CD4-positive, CD25-positive, alpha-beta regulatory T cell (primary cell): Measurements from ENCODE around the gene RAB26. TPM values are rescaled to one million over a fixed set of nuclear protein-coding genes. Genes with fewer than 3 reads are reported as not detected.
"Not testable (repeated sequence)": the region's sequence is repeated elsewhere in the genome, so short reads cannot be mapped to it uniquely, and the experiment has no call there.

Experiments
- ATAC-seq, 2 donors: fragments of 150-1000 bp; cut with Tn5 transposase; one replicate each; pipeline ENCODE4 v1.10.0; 2021; ENCODE audit warnings: low read depth in 2 of 2, moderate number of reproducible peaks in 2 of 2, moderate library complexity in 1 of 2
- DNase-seq, 3 donors: peaks; one replicate each; pipeline versions ENCODE4 v3.0.0 to v3.0.0-alpha.2; 2012 to 2022; ENCODE audit warnings: mixed read lengths in 1 of 3
- H3K27ac ChIP-seq: one replicate; pipeline ENCODE4 v1.7.0; 2013; ENCODE audit warnings: mild to moderate bottlenecking, low read length; ENCODE audit not compliant: insufficient read depth, poor library complexity, severe bottlenecking
- H3K27me3 ChIP-seq: one replicate; pipeline ENCODE4 v1.7.0; 2013; ENCODE audit warnings: low read length; ENCODE audit not compliant: control insufficient read depth, insufficient read depth
- H3K36me3 ChIP-seq: one replicate; pipeline ENCODE4 v1.7.0; 2013; ENCODE audit warnings: mild to moderate bottlenecking, low read length, moderate library complexity; ENCODE audit not compliant: control insufficient read depth, insufficient read depth
- H3K4me1 ChIP-seq: 2 replicates; pipeline ENCODE4 v1.7.0; 2013; ENCODE audit warnings: mild to moderate bottlenecking, low read length; ENCODE audit not compliant: insufficient read depth, control insufficient read depth, poor library complexity, severe bottlenecking
- H3K4me3 ChIP-seq: one replicate; pipeline ENCODE4 v1.7.0; 2013; ENCODE audit warnings: low read depth, mild to moderate bottlenecking, low read length, moderate library complexity
- H3K9me3 ChIP-seq, 2 experiments: 1 replicate in 1 of 2; 2 replicates in 1 of 2; pipeline ENCODE4 v1.7.0; 2013; ENCODE audit warnings: low read length in 2 of 2, mild to moderate bottlenecking in 1 of 2, moderate library complexity in 1 of 2; ENCODE audit not compliant: control insufficient read depth in 2 of 2
- H3K27ac Mint-ChIP-seq, 3 donors: one replicate each; pipeline ENCODE4 v1.8.0; 2020 to 2022; ENCODE audit warnings: mild to moderate bottlenecking in 3 of 3, mixed read lengths in 3 of 3, moderate library complexity in 2 of 3
- H3K27me3 Mint-ChIP-seq: one replicate; pipeline ENCODE4 v1.8.0; 2022; ENCODE audit warnings: mild to moderate bottlenecking, mixed read lengths
- H3K36me3 Mint-ChIP-seq: one replicate; pipeline ENCODE4 v1.8.0; 2020; ENCODE audit warnings: mixed read lengths
- H3K4me1 Mint-ChIP-seq, 4 donors: one replicate each; pipeline ENCODE4 v1.8.0; 2020 to 2022; ENCODE audit warnings: mixed read lengths in 4 of 4, mild to moderate bottlenecking in 1 of 4
- H3K4me3 Mint-ChIP-seq, 4 donors: one replicate each; pipeline ENCODE4 v1.8.0; 2020 to 2022; ENCODE audit warnings: mild to moderate bottlenecking in 4 of 4, mixed read lengths in 4 of 4, moderate library complexity in 3 of 4
- H3K9me3 Mint-ChIP-seq, 7 donors: one replicate each; pipeline ENCODE4 v1.8.0; 2020 to 2022; ENCODE audit warnings: mixed read lengths in 7 of 7, mild to moderate bottlenecking in 3 of 7, moderate library complexity in 2 of 7
- polyA plus RNA-seq, 4 donors: library from polyadenylated mRNA; unstranded; fragments of 300-500 nt; fragmentation: Illumina TruSeq; gene quantifications; one replicate each; pipeline ENCODE4 v1.2.3, GENCODE V29; 2021
- total RNA-seq: library from RNA; stranded (reverse); gene quantifications from one replicate; pipeline ENCODE4 v1.2.3, GENCODE V29; 2022

Gene RAB26
- total RNA-seq = not detected
- polyA plus RNA-seq = 1 to 10 TPM in 2 of 4 donors, under 1 TPM in 2; 0.38 to 1.2 (median 0.93) TPM

GRCh38 chr16:2147981-2148671 lies at the start of gene RAB26:
Gene RAB26, plus strand, starts transcription at chr16:2148625. Its CDS starts 159 bp downstream, at chr16:2148784.
- ATAC-seq (peak; percentile 66 to 71), DNase-seq (peak; percentile 43 to 57 (median 52))
- H3K36me3 ChIP-seq = peaks cover 6% of the 10 kb centered on the region
- H3K9me3 ChIP-seq = no peaks in the 10 kb centered on the region
- H3K4me3 Mint-ChIP-seq = peak within 1 kb of the TSS in 2 of 4 donors; percentile 67
- H3K27ac Mint-ChIP-seq = no peak within 1 kb of the TSS
- no peaks in the 10 kb centered on the region for H3K9me3 Mint-ChIP-seq
- H3K4me1 Mint-ChIP-seq = peaks cover 0 to 37% (median 5%) of the 10 kb centered on the region in 4 donors
- no peaks in the 10 kb centered on the region for H3K27me3 ChIP-seq
- H3K27ac ChIP-seq = no peak within 1 kb of the TSS
- H3K4me3 ChIP-seq = no peak within 1 kb of the TSS
- H3K36me3 Mint-ChIP-seq = peaks cover 5% of the 10 kb centered on the region
- H3K27me3 Mint-ChIP-seq = peaks cover 6% of the 10 kb centered on the region
- peaks cover 37% of the 10 kb centered on the region for H3K4me1 ChIP-seq

GRCh38 chr16:2101581-2101980 lies 46.8 kb upstream of the RAB26 start:
- H3K36me3 Mint-ChIP-seq, ATAC-seq, H3K9me3 Mint-ChIP-seq, H3K4me1 Mint-ChIP-seq, H3K36me3 ChIP-seq, H3K4me3 ChIP-seq, DNase-seq, H3K4me3 Mint-ChIP-seq, H3K27ac Mint-ChIP-seq, H3K27me3 ChIP-seq, H3K4me1 ChIP-seq, H3K27ac ChIP-seq, H3K9me3 ChIP-seq, H3K27me3 Mint-ChIP-seq: not testable (repeated sequence)

- H3K4me1 ChIP-seq = no peaks in the 10 kb centered on the region
- no peaks in the 10 kb centered on the region for H3K9me3 ChIP-seq
- H3K4me3 ChIP-seq = no peak overlapping the region
- peaks cover 2% of the 10 kb centered on the region for H3K36me3 Mint-ChIP-seq
- no peak overlapping the region for H3K4me3 Mint-ChIP-seq
- peaks cover 0 to 2% (median 0%) of the 10 kb centered on the region in 7 donors for H3K9me3 Mint-ChIP-seq
- H3K4me1 Mint-ChIP-seq = no peaks in the 10 kb centered on the region
- H3K27me3 Mint-ChIP-seq = no peaks in the 10 kb centered on the region
- ATAC-seq = no peak
- no peak overlapping the region for H3K27ac ChIP-seq
- no peaks in the 10 kb centered on the region for H3K36me3 ChIP-seq
- no peak for DNase-seq
- no peaks in the 10 kb centered on the region for H3K27me3 ChIP-seq
- peak overlapping the region in 1 of 3 donors; percentile 38 for H3K27ac Mint-ChIP-seq
These were observed 46.0 kb upstream of the RAB26 start for GRCh38 chr16:2102471-2102870.

GRCh38 chr16:2104464-2104863 lies 44.0 kb upstream of the RAB26 start:
- H3K9me3 ChIP-seq, H3K4me1 ChIP-seq, H3K27me3 Mint-ChIP-seq, H3K27ac Mint-ChIP-seq, H3K9me3 Mint-ChIP-seq, ATAC-seq, H3K36me3 ChIP-seq, H3K4me1 Mint-ChIP-seq, DNase-seq, H3K27ac ChIP-seq, H3K4me3 ChIP-seq, H3K36me3 Mint-ChIP-seq, H3K27me3 ChIP-seq, H3K4me3 Mint-ChIP-seq: not testable (repeated sequence)

GRCh38 chr16:2105291-2105690 lies 43.1 kb upstream of the RAB26 start:
- H3K4me3 ChIP-seq, H3K9me3 ChIP-seq, H3K36me3 ChIP-seq, ATAC-seq, H3K4me3 Mint-ChIP-seq, H3K27me3 ChIP-seq, H3K4me1 ChIP-seq, H3K27me3 Mint-ChIP-seq, H3K9me3 Mint-ChIP-seq, H3K36me3 Mint-ChIP-seq, H3K4me1 Mint-ChIP-seq, DNase-seq, H3K27ac ChIP-seq, H3K27ac Mint-ChIP-seq: not testable (repeated sequence)

GRCh38 chr16:2105769-2106168 lies 42.7 kb upstream of the RAB26 start:
- not testable (repeated sequence) for H3K36me3 Mint-ChIP-seq, H3K4me3 Mint-ChIP-seq, H3K27ac ChIP-seq, H3K9me3 Mint-ChIP-seq, H3K4me1 Mint-ChIP-seq, H3K4me3 ChIP-seq, H3K27me3 ChIP-seq, DNase-seq, H3K27me3 Mint-ChIP-seq, H3K9me3 ChIP-seq, ATAC-seq, H3K36me3 ChIP-seq, H3K4me1 ChIP-seq, H3K27ac Mint-ChIP-seq

GRCh38 chr16:2106211-2106610 lies 42.2 kb upstream of the RAB26 start:
- not testable (repeated sequence) for H3K27me3 Mint-ChIP-seq, DNase-seq, H3K36me3 Mint-ChIP-seq, H3K9me3 ChIP-seq, H3K9me3 Mint-ChIP-seq, H3K4me1 Mint-ChIP-seq, H3K36me3 ChIP-seq, H3K4me3 ChIP-seq, ATAC-seq, H3K4me1 ChIP-seq, H3K27ac ChIP-seq, H3K27me3 ChIP-seq, H3K4me3 Mint-ChIP-seq, H3K27ac Mint-ChIP-seq

GRCh38 chr16:2107121-2107790 lies 41.2 kb upstream of the RAB26 start:
- H3K4me3 ChIP-seq, H3K27me3 Mint-ChIP-seq, H3K4me1 Mint-ChIP-seq, H3K27me3 ChIP-seq, DNase-seq, H3K27ac Mint-ChIP-seq, H3K4me3 Mint-ChIP-seq, H3K36me3 ChIP-seq, H3K36me3 Mint-ChIP-seq, H3K9me3 ChIP-seq, H3K27ac ChIP-seq, H3K4me1 ChIP-seq, H3K9me3 Mint-ChIP-seq, ATAC-seq: not testable (repeated sequence)
